Peyer's patch (tissue), 4 donors: ENCODE results near the gene ANKRD50.

Source experiments
- POLR2A ChIP-seq, 2 donors: fragments of 450-650 bp; IDR thresholded peaks; one replicate each; pipeline ENCODE4 v1.5.1; 2017; ENCODE audit warnings: antibody characterized with exemption in 2 of 2, mild to moderate bottlenecking in 2 of 2, moderate library complexity in 2 of 2
- TF ChIP-seq, protein P1 (sequence below), 6 experiments: fragments of 450-650 bp in 4 of 6; fragments of 200-600 bp in 2 of 6; sonication (generic) in 1 of 6; IDR thresholded peaks; one replicate each; pipeline ENCODE4 v1.5.1; 2017 to 2019; ENCODE audit warnings: antibody characterized with exemption in 6 of 6, mild to moderate bottlenecking in 3 of 6, moderate library complexity in 1 of 6

DNA sequence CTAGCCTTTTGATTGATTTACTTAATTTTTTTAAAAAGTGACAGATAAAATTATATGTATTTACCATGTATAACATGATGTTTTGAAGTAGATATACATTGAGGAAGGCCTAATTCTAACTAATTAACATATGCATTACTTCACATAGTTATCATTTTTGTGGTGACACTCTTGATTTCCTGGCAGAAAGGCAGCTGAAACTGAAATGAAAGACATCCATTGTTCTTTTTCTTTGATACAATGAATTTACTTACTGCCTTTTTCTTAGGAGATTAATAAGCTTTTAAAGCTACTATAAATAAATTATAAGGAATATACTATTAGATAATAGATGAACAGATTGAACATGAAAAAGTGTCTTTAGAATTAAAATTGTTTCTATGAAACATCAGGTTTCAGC, 26.7 kb downstream of the ANKRD50 start:
- TF ChIP-seq, protein P1, sequence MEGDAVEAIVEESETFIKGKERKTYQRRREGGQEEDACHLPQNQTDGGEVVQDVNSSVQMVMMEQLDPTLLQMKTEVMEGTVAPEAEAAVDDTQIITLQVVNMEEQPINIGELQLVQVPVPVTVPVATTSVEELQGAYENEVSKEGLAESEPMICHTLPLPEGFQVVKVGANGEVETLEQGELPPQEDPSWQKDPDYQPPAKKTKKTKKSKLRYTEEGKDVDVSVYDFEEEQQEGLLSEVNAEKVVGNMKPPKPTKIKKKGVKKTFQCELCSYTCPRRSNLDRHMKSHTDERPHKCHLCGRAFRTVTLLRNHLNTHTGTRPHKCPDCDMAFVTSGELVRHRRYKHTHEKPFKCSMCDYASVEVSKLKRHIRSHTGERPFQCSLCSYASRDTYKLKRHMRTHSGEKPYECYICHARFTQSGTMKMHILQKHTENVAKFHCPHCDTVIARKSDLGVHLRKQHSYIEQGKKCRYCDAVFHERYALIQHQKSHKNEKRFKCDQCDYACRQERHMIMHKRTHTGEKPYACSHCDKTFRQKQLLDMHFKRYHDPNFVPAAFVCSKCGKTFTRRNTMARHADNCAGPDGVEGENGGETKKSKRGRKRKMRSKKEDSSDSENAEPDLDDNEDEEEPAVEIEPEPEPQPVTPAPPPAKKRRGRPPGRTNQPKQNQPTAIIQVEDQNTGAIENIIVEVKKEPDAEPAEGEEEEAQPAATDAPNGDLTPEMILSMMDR (IDR thresholded peaks at IDR 0.05) = no peak
- no peak for TF ChIP-seq POLR2A (IDR thresholded peaks at IDR 0.05)
